Trophoblast cell (in vitro differentiated cells and primary cell): ENCODE measurements around the gene TNS3.
A peak's percentile ranks its signal among the peaks of the same experiment; 100 is the strongest.

ENCODE experiments used
- DNase-seq, 2 donors: peaks; one replicate each; pipeline ENCODE4 v3.0.0-alpha.2; 2016
- H2AFZ ChIP-seq: 2 replicates; pipeline ENCODE4 v1.6.1; 2013; ENCODE audit warnings: low read length, moderate library complexity, mild to moderate bottlenecking; ENCODE audit not compliant: insufficient read depth, poor library complexity
- H2AK5ac ChIP-seq: 2 replicates; pipeline ENCODE4 v1.6.1; 2013; ENCODE audit warnings: mild to moderate bottlenecking, low read length
- H2BK120ac ChIP-seq: 2 replicates; pipeline ENCODE4 v1.6.1; 2013; ENCODE audit warnings: low read length, mild to moderate bottlenecking, moderate library complexity; ENCODE audit not compliant: insufficient read depth, poor library complexity
- H2BK12ac ChIP-seq: 2 replicates; pipeline ENCODE4 v1.6.1; 2013; ENCODE audit warnings: mild to moderate bottlenecking, low read length, moderate library complexity
- H2BK5ac ChIP-seq: 2 replicates; pipeline ENCODE4 v1.6.1; 2013; ENCODE audit warnings: low read length, low read depth, moderate library complexity, mild to moderate bottlenecking; ENCODE audit not compliant: poor library complexity
- H3K14ac ChIP-seq: 2 replicates; pipeline ENCODE4 v1.6.1; 2013; ENCODE audit warnings: mild to moderate bottlenecking, low read length
- H3K18ac ChIP-seq: 2 replicates; pipeline ENCODE4 v1.6.1; 2013; ENCODE audit warnings: mild to moderate bottlenecking, low read length
- H3K23ac ChIP-seq: 2 replicates; pipeline ENCODE4 v1.6.1; 2013; ENCODE audit warnings: low read length
- H3K27ac ChIP-seq: 2 replicates; pipeline ENCODE4 v1.5.1; 2013; ENCODE audit warnings: low read depth, mild to moderate bottlenecking, inconsistent platforms, low read length, moderate library complexity
- H3K27me3 ChIP-seq: 2 replicates; pipeline ENCODE4 v1.6.1; 2013; ENCODE audit warnings: inconsistent platforms, mild to moderate bottlenecking, low read length, moderate library complexity; ENCODE audit not compliant: insufficient read depth
- H3K36me3 ChIP-seq, 2 experiments: 1 replicate in 1 of 2; 2 replicates in 1 of 2; pipeline ENCODE4 v1.6.1; 2013; ENCODE audit warnings: low read length in 2 of 2, mild to moderate bottlenecking in 2 of 2, moderate library complexity in 1 of 2; ENCODE audit not compliant: insufficient read depth in 2 of 2, control insufficient read depth in 1 of 2
- H3K4ac ChIP-seq: 2 replicates; pipeline ENCODE4 v1.6.1; 2013; ENCODE audit warnings: low read depth, mild to moderate bottlenecking, low read length, moderate library complexity
- H3K4me1 ChIP-seq, 2 experiments: 1 replicate in 1 of 2; 2 replicates in 1 of 2; pipeline ENCODE4 v1.6.1; 2013; ENCODE audit warnings: low read length in 2 of 2, mild to moderate bottlenecking in 2 of 2, moderate library complexity in 1 of 2; ENCODE audit not compliant: insufficient read depth in 2 of 2, control insufficient read depth in 1 of 2
- H3K4me2 ChIP-seq: 2 replicates; pipeline ENCODE4 v1.6.1; 2013; ENCODE audit warnings: inconsistent platforms, mild to moderate bottlenecking, low read length, moderate library complexity
- H3K4me3 ChIP-seq: 2 replicates; pipeline ENCODE4 v1.5.1; 2013; ENCODE audit warnings: mild to moderate bottlenecking, low read depth, low read length, inconsistent platforms
- H3K79me1 ChIP-seq: one replicate; pipeline ENCODE4 v1.6.1; 2013; ENCODE audit warnings: low read length
- H3K79me2 ChIP-seq: 2 replicates; pipeline ENCODE4 v1.6.1; 2013; ENCODE audit warnings: low read length, mild to moderate bottlenecking; ENCODE audit not compliant: control insufficient read depth, insufficient read depth, poor library complexity
- H3K9ac ChIP-seq: 2 replicates; pipeline ENCODE4 v1.6.1; 2013; ENCODE audit warnings: mild to moderate bottlenecking, low read length
- H3K9me3 ChIP-seq: 2 replicates; pipeline ENCODE4 v1.6.1; 2013; ENCODE audit warnings: low read depth, mild to moderate bottlenecking, control low read depth, inconsistent platforms, low read length; ENCODE audit not compliant: insufficient read depth
- H4K12ac ChIP-seq: 2 replicates; pipeline ENCODE4 v1.6.1; 2013; ENCODE audit warnings: low read depth, mild to moderate bottlenecking, low read length, moderate library complexity
- H4K8ac ChIP-seq: 2 replicates; pipeline ENCODE4 v1.6.1; 2013; ENCODE audit warnings: low read depth, mild to moderate bottlenecking, low read length, moderate library complexity
- H4K91ac ChIP-seq: one replicate; pipeline ENCODE4 v1.6.1; 2013; ENCODE audit warnings: low read depth, mild to moderate bottlenecking, low read length, moderate library complexity
- WGBS: extraction: QIAGEN DNeasy Blood & Tissue Kit; methylation state at CpG from one replicate; pipeline ENCODE4 v1.1.7; 2013; ENCODE audit warnings: missing lambda C conversion rate; ENCODE audit not compliant: insufficient read length, insufficient coverage; ENCODE audit errors: extremely low coverage; 5-methylcytosine and 5-hydroxymethylcytosine counted together

The TNS3 gene

GRCh38 chr7:47572939-47573757, 8.8 kb downstream of the TNS3 start:
- peak overlapping the region; percentile 15 for H3K23ac ChIP-seq

GRCh38 chr7:47572094-47572445, 9.8 kb downstream of the TNS3 start:
- H3K27ac ChIP-seq = peak overlapping the region; percentile 29
- H3K9ac ChIP-seq = no peak overlapping the region
- H4K91ac ChIP-seq = peak overlapping the region; percentile 64
- no peak overlapping the region for H3K4me2 ChIP-seq
- H4K12ac ChIP-seq = no peak overlapping the region
- no peaks in the 10 kb centered on the region for H3K9me3 ChIP-seq
- H3K18ac ChIP-seq = peak overlapping the region; percentile 44
- peak in 1 of 2 donors; percentile 42 for DNase-seq
- H2AFZ ChIP-seq = no peak overlapping the region
- H3K36me3 ChIP-seq = peaks cover 37% of the 10 kb centered on the region in 2 experiments
- WGBS = no CpG with 5 or more reads among the region's 14 CpGs
- no peak overlapping the region for H3K23ac ChIP-seq
- H3K4ac ChIP-seq = peak overlapping the region; percentile 81
- peak overlapping the region; percentile 4 for H4K8ac ChIP-seq
- peaks cover 27% of the 10 kb centered on the region for H3K79me2 ChIP-seq
- peaks cover 34 to 36% of the 10 kb centered on the region in 2 experiments for H3K4me1 ChIP-seq
- peaks cover 36% of the 10 kb centered on the region for H3K79me1 ChIP-seq
- peak overlapping the region; percentile 44 for H2BK120ac ChIP-seq
- H3K4me3 ChIP-seq = no peak overlapping the region
- H2BK12ac ChIP-seq = peak overlapping the region; percentile 31
- H3K14ac ChIP-seq = peak overlapping the region; percentile 52
- H3K27me3 ChIP-seq = no peaks in the 10 kb centered on the region
- peak overlapping the region; percentile 10 for H2BK5ac ChIP-seq
- peak overlapping the region; percentile 65 for H2AK5ac ChIP-seq

More at GRCh38 chr7:47572939-47573757, 8.8 kb downstream of the TNS3 start:
- Histone ChIP-seq H2BK5ac (peak overlapping the region; percentile 47), H2AFZ (peak overlapping the region; percentile 56), H3K18ac (peak overlapping the region; percentile 94), H4K91ac (peak overlapping the region; percentile 95), H3K4ac (peak overlapping the region; percentile 97), H2BK120ac (peak overlapping the region; percentile 84), H2AK5ac (peak overlapping the region; percentile 90), H3K79me2 (peaks cover 33% of the 10 kb centered on the region), H4K12ac (peak overlapping the region; percentile 68), H4K8ac (peak overlapping the region; percentile 68), H3K9ac (peak overlapping the region; percentile 21), H3K36me3 (peaks cover 35 to 39% of the 10 kb centered on the region in 2 experiments), H3K4me3 (no peak overlapping the region), H3K27me3 (no peaks in the 10 kb centered on the region), H3K79me1 (peaks cover 45% of the 10 kb centered on the region), H3K27ac (peak overlapping the region; percentile 81), H3K14ac (peak overlapping the region; percentile 85), H3K9me3 (no peaks in the 10 kb centered on the region), H3K4me2 (peak overlapping the region; percentile 26), H2BK12ac (peak overlapping the region; percentile 81), H3K4me1 (peaks cover 42% of the 10 kb centered on the region in 2 experiments)
- WGBS = no CpG with 5 or more reads among the region's 19 CpGs
- DNase-seq = no peak

GRCh38 chr7:47571331-47572093, 10.4 kb downstream of the TNS3 start:
- no peak overlapping the region for H2AFZ ChIP-seq
- peak overlapping the region; percentile 29 for H3K27ac ChIP-seq
- H2BK120ac ChIP-seq = peak overlapping the region; percentile 20
- H3K4me2 ChIP-seq = no peak overlapping the region
- H3K9me3 ChIP-seq = no peaks in the 10 kb centered on the region
- H3K4me3 ChIP-seq = no peak overlapping the region
- H3K4me1 ChIP-seq = peaks cover 30 to 31% of the 10 kb centered on the region in 2 experiments
- H2BK5ac ChIP-seq = peak overlapping the region; percentile 23
- peak overlapping the region; percentile 52 for H3K14ac ChIP-seq
- no peak overlapping the region for H4K12ac ChIP-seq
- no peaks in the 10 kb centered on the region for H3K27me3 ChIP-seq
- H3K23ac ChIP-seq = no peak overlapping the region
- peak overlapping the region; percentile 44 for H3K18ac ChIP-seq
- WGBS = no CpG with 5 or more reads among the region's 24 CpGs
- peaks cover 31% of the 10 kb centered on the region for H3K79me1 ChIP-seq
- H2AK5ac ChIP-seq = peak overlapping the region; percentile 42
- H3K4ac ChIP-seq = peak overlapping the region; percentile 81
- H2BK12ac ChIP-seq = peak overlapping the region; percentile 31
- H4K91ac ChIP-seq = peak overlapping the region; percentile 64
- H3K36me3 ChIP-seq = peaks cover 39 to 41% of the 10 kb centered on the region in 2 experiments
- peak in 1 of 2 donors; percentile 68 for DNase-seq
- peak overlapping the region; percentile 4 for H4K8ac ChIP-seq
- H3K79me2 ChIP-seq = peaks cover 31% of the 10 kb centered on the region
- H3K9ac ChIP-seq = no peak overlapping the region

GRCh38 chr7:47570649-47571050, 11.3 kb downstream of the TNS3 start:
- Histone ChIP-seq H3K4me3 (no peak overlapping the region), H3K18ac (peak overlapping the region; percentile 37), H3K9me3 (no peaks in the 10 kb centered on the region), H2AFZ (no peak overlapping the region), H3K4me2 (no peak overlapping the region), H2BK5ac (peak overlapping the region; percentile 41), H4K8ac (peak overlapping the region; percentile 41), H3K27me3 (no peaks in the 10 kb centered on the region), H4K91ac (peak overlapping the region; percentile 64), H3K79me2 (peaks cover 34% of the 10 kb centered on the region), H4K12ac (no peak overlapping the region), H3K14ac (no peak overlapping the region), H3K79me1 (peaks cover 25% of the 10 kb centered on the region), H2AK5ac (peak overlapping the region; percentile 71), H3K9ac (no peak overlapping the region), H2BK12ac (peak overlapping the region; percentile 68), H2BK120ac (no peak overlapping the region), H3K23ac (no peak overlapping the region), H3K27ac (no peak overlapping the region), H3K4ac (peak overlapping the region; percentile 81), H3K4me1 (peaks cover 26 to 29% of the 10 kb centered on the region in 2 experiments), H3K36me3 (peaks cover 40 to 44% of the 10 kb centered on the region in 2 experiments)
- WGBS = no CpG with 5 or more reads among the region's 4 CpGs
- no peak for DNase-seq
